Mesenchymal stem cell (in vitro differentiated cells and primary cell): Measurements from ENCODE around the gene FNDC3B.

Source experiments
- DNase-seq: peaks from one replicate; pipeline ENCODE4 v3.0.0-alpha.2; 2013
- H2AFZ ChIP-seq: one replicate; pipeline ENCODE4 v1.6.1; 2013; ENCODE audit warnings: low read depth, mild to moderate bottlenecking, control low read depth, inconsistent platforms, low read length, moderate library complexity
- H2AK5ac ChIP-seq: 2 replicates; pipeline ENCODE4 v1.6.1; 2013; ENCODE audit warnings: low read length, moderate library complexity, mild to moderate bottlenecking, inconsistent platforms; ENCODE audit not compliant: severe bottlenecking
- H2BK120ac ChIP-seq: one replicate; pipeline ENCODE4 v1.6.1; 2013; ENCODE audit warnings: low read depth, mild to moderate bottlenecking, inconsistent platforms, low read length, moderate library complexity
- H2BK12ac ChIP-seq, 2 experiments: one replicate each; pipeline ENCODE4 v1.6.1; 2013; ENCODE audit warnings: inconsistent platforms in 2 of 2, low read length in 2 of 2, mild to moderate bottlenecking in 2 of 2, moderate library complexity in 2 of 2, control low read depth in 1 of 2
- H2BK15ac ChIP-seq: one replicate; pipeline ENCODE4 v1.6.1; 2013; ENCODE audit warnings: mild to moderate bottlenecking, low read depth, inconsistent platforms; ENCODE audit not compliant: poor library complexity, severe bottlenecking
- H2BK5ac ChIP-seq: 2 replicates; pipeline ENCODE4 v1.6.1; 2013; ENCODE audit warnings: low read depth, mild to moderate bottlenecking, low read length, control low read depth, inconsistent platforms; ENCODE audit not compliant: poor library complexity, severe bottlenecking
- H3K14ac ChIP-seq, 2 experiments: one replicate each; pipeline ENCODE4 v1.6.1; 2013; ENCODE audit warnings: inconsistent platforms in 2 of 2, low read length in 2 of 2, control low read depth in 1 of 2, mild to moderate bottlenecking in 1 of 2, moderate library complexity in 1 of 2
- H3K18ac ChIP-seq, 2 experiments: one replicate each; pipeline ENCODE4 v1.6.1; 2013; ENCODE audit warnings: inconsistent platforms in 2 of 2, low read length in 2 of 2, control low read depth in 1 of 2, low read depth in 1 of 2, mild to moderate bottlenecking in 1 of 2
- H3K23ac ChIP-seq, 2 experiments: one replicate each; pipeline ENCODE4 v1.6.1; 2013; ENCODE audit warnings: inconsistent platforms in 2 of 2, low read length in 2 of 2, mild to moderate bottlenecking in 2 of 2, moderate library complexity in 2 of 2, control low read depth in 1 of 2
- H3K27ac ChIP-seq: 2 replicates; pipeline ENCODE4 v1.5.1; 2013; ENCODE audit warnings: mild to moderate bottlenecking, moderate library complexity, low read length, control low read depth, inconsistent platforms; ENCODE audit not compliant: poor library complexity, severe bottlenecking
- H3K27me3 ChIP-seq, 2 experiments: 2 replicates each; pipeline versions ENCODE4 v1.6.1 to v1.7.0; 2013; ENCODE audit warnings: low read length in 2 of 2, mild to moderate bottlenecking in 2 of 2, moderate library complexity in 2 of 2, control low read depth in 1 of 2, inconsistent platforms in 1 of 2; ENCODE audit not compliant: control insufficient read depth in 1 of 2, insufficient read depth in 1 of 2
- H3K36me3 ChIP-seq, 2 experiments: 2 replicates each; pipeline versions ENCODE4 v1.6.1 to v1.7.0; 2013; ENCODE audit warnings: low read length in 2 of 2, control low read depth in 1 of 2, inconsistent platforms in 1 of 2, low read depth in 1 of 2, mild to moderate bottlenecking in 1 of 2; ENCODE audit not compliant: insufficient read depth in 2 of 2, control insufficient read depth in 1 of 2
- H3K4ac ChIP-seq, 2 experiments: one replicate each; pipeline ENCODE4 v1.6.1; 2013; ENCODE audit warnings: inconsistent platforms in 2 of 2, low read length in 2 of 2, mild to moderate bottlenecking in 2 of 2, moderate library complexity in 2 of 2, control low read depth in 1 of 2, low read depth in 1 of 2
- H3K4me1 ChIP-seq: 2 replicates; pipeline ENCODE4 v1.6.1; 2013; ENCODE audit warnings: low read depth, low read length, control low read depth; ENCODE audit not compliant: control insufficient read depth, insufficient read depth
- H3K4me2 ChIP-seq: 2 replicates; pipeline ENCODE4 v1.6.1; 2013; ENCODE audit warnings: low read length, mild to moderate bottlenecking, inconsistent platforms; ENCODE audit not compliant: poor library complexity, severe bottlenecking
- H3K4me3 ChIP-seq, 2 experiments: 2 replicates each; pipeline versions ENCODE4 v1.5.1 to v1.7.0; 2013; ENCODE audit warnings: low read length in 2 of 2, mild to moderate bottlenecking in 2 of 2, control low read depth in 1 of 2, low read depth in 1 of 2; ENCODE audit not compliant: insufficient read depth in 1 of 2
- H3K79me1 ChIP-seq: replicated peaks from 2 replicates; pipeline ENCODE4 v1.6.1; 2013; ENCODE audit warnings: mild to moderate bottlenecking, control low read depth, low read length, inconsistent platforms; ENCODE audit not compliant: poor library complexity, severe bottlenecking
- H3K9ac ChIP-seq: 2 replicates; pipeline ENCODE4 v1.7.0; 2013; ENCODE audit warnings: mild to moderate bottlenecking, low read length, moderate library complexity
- H3K9me3 ChIP-seq: 2 replicates; pipeline ENCODE4 v1.7.0; 2013; ENCODE audit warnings: mild to moderate bottlenecking, low read length; ENCODE audit not compliant: control insufficient read depth
- H4K8ac ChIP-seq: one replicate; pipeline ENCODE4 v1.6.1; 2013; ENCODE audit warnings: inconsistent platforms, mild to moderate bottlenecking, low read length, moderate library complexity
- H4K91ac ChIP-seq: one replicate; pipeline ENCODE4 v1.6.1; 2013; ENCODE audit warnings: mild to moderate bottlenecking, low read length, inconsistent platforms
- WGBS: methylation state at CpG from one replicate; pipeline ENCODE4 v1.1.7; 2013; ENCODE audit warnings: mixed read lengths; 5-methylcytosine and 5-hydroxymethylcytosine counted together

Gene FNDC3B

DNA sequence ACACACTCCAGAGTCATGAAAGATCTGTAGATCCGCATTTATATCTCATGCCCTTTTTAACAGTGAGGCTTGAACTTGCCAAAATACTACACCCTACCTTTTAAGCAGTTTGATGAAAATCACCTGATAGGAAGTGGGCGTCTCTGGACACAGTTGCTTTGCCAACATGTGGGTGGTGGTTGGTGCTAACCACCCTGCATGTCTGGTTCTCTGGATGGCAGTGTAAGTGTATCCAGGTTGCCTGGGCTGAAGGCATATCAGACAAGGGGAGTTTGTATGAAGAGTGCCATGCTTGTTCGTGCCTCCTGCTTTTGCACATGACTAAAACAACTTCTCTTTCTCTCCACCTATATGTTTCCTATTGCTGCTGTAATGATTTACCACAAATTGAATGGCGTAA is 249.3 kb downstream of the FNDC3B start:
- no peaks in the 10 kb centered on the region for H3K9me3 ChIP-seq
- WGBS, result 96% methylated on average over 4 of the region's 4 CpGs
- no peak overlapping the region for H3K4me2 ChIP-seq
- H4K8ac ChIP-seq, result no peak overlapping the region
- no peak overlapping the region for H2BK15ac ChIP-seq
- H2BK12ac ChIP-seq, result peak overlapping the region in 1 of 2 experiments; percentile 24
- DNase-seq, result no peak
- H2BK5ac ChIP-seq, result no peak overlapping the region
- H3K9ac ChIP-seq, result no peak overlapping the region
- peaks cover 35% of the 10 kb centered on the region for H3K79me1 ChIP-seq
- no peak overlapping the region for H3K18ac ChIP-seq
- no peak overlapping the region for H3K27ac ChIP-seq
- H3K4ac ChIP-seq, result no peak overlapping the region
- H3K23ac ChIP-seq, result peak overlapping the region in 1 of 2 experiments; percentile 51
- peaks cover 16% of the 10 kb centered on the region for H3K4me1 ChIP-seq
- H4K91ac ChIP-seq, result no peak overlapping the region
- no peak overlapping the region for H2AFZ ChIP-seq
- peak overlapping the region; percentile 80 for H2AK5ac ChIP-seq
- H3K36me3 ChIP-seq, result peaks cover 15 to 97% of the 10 kb centered on the region in 2 experiments
- no peak overlapping the region for H3K14ac ChIP-seq
- H3K4me3 ChIP-seq, result no peak overlapping the region
- H2BK120ac ChIP-seq, result no peak overlapping the region
- no peaks in the 10 kb centered on the region for H3K27me3 ChIP-seq

DNA sequence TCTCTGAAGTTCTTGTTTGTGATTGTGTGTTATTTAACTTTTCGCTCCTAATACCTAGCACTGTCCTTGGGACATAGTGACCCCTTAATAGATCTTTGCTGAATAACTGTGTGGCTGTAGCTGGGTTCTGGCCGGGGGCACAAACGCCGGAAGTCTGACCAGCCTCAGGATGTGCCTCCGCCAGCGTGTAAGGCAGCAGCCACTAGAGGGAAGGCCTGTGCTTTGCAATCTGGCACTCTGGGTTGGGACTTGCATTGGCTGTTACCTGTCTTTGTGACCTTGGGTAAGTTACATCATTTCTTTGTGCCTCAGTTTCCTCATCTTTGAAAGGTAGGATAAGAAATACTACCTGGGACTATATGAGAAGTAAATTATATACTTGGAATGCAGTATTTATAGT is 250.2 kb downstream of the FNDC3B start:
- Histone ChIP-seq H2AK5ac (no peak overlapping the region), H3K23ac (no peak overlapping the region), H3K9ac (no peak overlapping the region), H2BK120ac (no peak overlapping the region), H3K4me1 (peaks cover 14% of the 10 kb centered on the region), H3K27ac (no peak overlapping the region), H3K79me1 (peaks cover 38% of the 10 kb centered on the region), H3K27me3 (no peaks in the 10 kb centered on the region), H3K4me3 (no peak overlapping the region), H3K36me3 (peaks cover 18 to 98% of the 10 kb centered on the region in 2 experiments), H3K9me3 (no peaks in the 10 kb centered on the region), H3K14ac (no peak overlapping the region), H2BK12ac (no peak overlapping the region), H3K4ac (no peak overlapping the region), H4K8ac (no peak overlapping the region), H2AFZ (no peak overlapping the region), H3K18ac (no peak overlapping the region), H4K91ac (no peak overlapping the region), H2BK5ac (no peak overlapping the region), H2BK15ac (no peak overlapping the region), H3K4me2 (no peak overlapping the region)
- DNase-seq, result peak; percentile 51
- WGBS, result 79% methylated on average over 6 of the region's 6 CpGs

DNA sequence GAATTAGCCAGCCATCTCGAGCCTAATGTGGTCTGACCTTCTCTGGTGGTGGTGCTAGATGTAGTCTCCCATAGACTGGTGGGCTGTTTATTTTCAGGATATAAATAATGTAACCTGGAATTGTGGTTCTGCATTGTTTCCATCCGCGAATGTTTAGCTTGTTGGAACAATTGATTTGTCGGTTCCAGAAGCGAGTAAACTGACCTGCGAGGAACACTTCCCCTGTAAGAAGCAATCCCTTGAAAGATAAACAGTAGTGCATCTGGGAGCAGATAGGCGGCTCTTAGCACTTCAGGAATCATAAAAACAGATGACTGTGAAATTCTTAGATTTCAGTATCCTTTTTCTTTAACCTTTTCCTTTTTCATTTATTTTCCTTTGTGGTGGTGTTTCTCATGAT is 251.1 kb downstream of the FNDC3B start:
- H3K36me3 ChIP-seq, result peaks cover 18 to 98% of the 10 kb centered on the region in 2 experiments
- H3K23ac ChIP-seq, result no peak overlapping the region
- no peak overlapping the region for H2BK5ac ChIP-seq
- H3K18ac ChIP-seq, result no peak overlapping the region
- H3K4me2 ChIP-seq, result no peak overlapping the region
- H3K27ac ChIP-seq, result no peak overlapping the region
- WGBS, result 51% methylated on average over 6 of the region's 7 CpGs
- H2AFZ ChIP-seq, result no peak overlapping the region
- H3K79me1 ChIP-seq, result peaks cover 39% of the 10 kb centered on the region
- no peak overlapping the region for H3K14ac ChIP-seq
- H3K9ac ChIP-seq, result no peak overlapping the region
- no peak overlapping the region for H2BK120ac ChIP-seq
- H2BK12ac ChIP-seq, result no peak overlapping the region
- no peaks in the 10 kb centered on the region for H3K27me3 ChIP-seq
- no peak overlapping the region for H3K4ac ChIP-seq
- H3K9me3 ChIP-seq, result no peaks in the 10 kb centered on the region
- no peak overlapping the region for H4K8ac ChIP-seq
- no peak overlapping the region for H4K91ac ChIP-seq
- no peak overlapping the region for H2BK15ac ChIP-seq
- no peak overlapping the region for H2AK5ac ChIP-seq
- DNase-seq, result no peak
- H3K4me3 ChIP-seq, result no peak overlapping the region
- peaks cover 12% of the 10 kb centered on the region for H3K4me1 ChIP-seq

DNA sequence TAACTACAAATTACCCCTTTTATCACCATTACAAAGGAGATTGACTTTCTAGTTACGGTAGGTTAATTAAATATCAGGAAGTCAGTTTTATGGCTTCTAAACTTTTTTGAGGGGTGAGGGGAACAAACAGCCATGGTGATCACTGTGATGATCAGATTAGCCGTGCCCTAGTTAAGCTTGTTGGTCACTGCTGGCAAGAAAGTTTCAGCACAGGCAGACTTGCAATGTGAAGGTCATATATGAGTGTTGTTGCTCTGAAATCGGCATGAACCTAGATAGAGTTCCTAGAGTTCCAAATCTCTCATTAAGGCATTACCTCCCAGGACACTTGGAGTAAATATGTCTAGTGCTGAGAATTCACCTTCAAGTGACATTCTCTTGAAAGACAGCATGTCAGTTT is 252.3 kb downstream of the FNDC3B start:
- H4K91ac ChIP-seq, result no peak overlapping the region
- 99% methylated on average over 3 of the region's 3 CpGs for WGBS
- no peak for DNase-seq

More for the DNA sequence above, 252.3 kb downstream of the FNDC3B start:
- Histone ChIP-seq H3K79me1 (peaks cover 42% of the 10 kb centered on the region), H3K14ac (no peak overlapping the region), H3K4ac (no peak overlapping the region), H3K4me2 (no peak overlapping the region), H3K23ac (no peak overlapping the region), H3K27ac (no peak overlapping the region), H2AFZ (no peak overlapping the region), H3K36me3 (peaks cover 24 to 98% of the 10 kb centered on the region in 2 experiments), H2AK5ac (no peak overlapping the region), H2BK15ac (no peak overlapping the region), H3K9me3 (no peaks in the 10 kb centered on the region), H2BK12ac (no peak overlapping the region), H3K9ac (no peak overlapping the region), H2BK120ac (no peak overlapping the region), H2BK5ac (no peak overlapping the region), H4K8ac (no peak overlapping the region), H3K4me3 (no peak overlapping the region), H3K4me1 (peaks cover 14% of the 10 kb centered on the region), H3K27me3 (no peaks in the 10 kb centered on the region), H3K18ac (no peak overlapping the region)
